ENCODE results near the gene PARD3.
"Not testable (repeated sequence)": the region's sequence is repeated elsewhere in the genome, so short reads cannot be mapped to it uniquely, and the experiment has no call there.

Gene PARD3

GRCh38 chr10:34280599-34281374, 534.3 kb downstream of the PARD3 start:
- DNase-seq: no peak

GRCh38 chr10:34275626-34276130, 539.4 kb downstream of the PARD3 start:
- no peak for DNase-seq

- no peak for DNase-seq
Observed at GRCh38 chr10:34274906-34275305, 540.2 kb downstream of the PARD3 start.

- no peak for DNase-seq
Observed at GRCh38 chr10:34273340-34273739, 541.8 kb downstream of the PARD3 start.

- no peak for DNase-seq
Observed at GRCh38 chr10:34272316-34272715, 542.8 kb downstream of the PARD3 start.

GRCh38 chr10:34268410-34268809, 546.7 kb downstream of the PARD3 start:
- not testable (repeated sequence) for DNase-seq

- DNase-seq: no peak
Observed at GRCh38 chr10:34262985-34263384, 552.1 kb downstream of the PARD3 start.

GRCh38 chr10:34260904-34261303, 554.2 kb downstream of the PARD3 start:
- no peak for DNase-seq

- no peak for DNase-seq
Observed at GRCh38 chr10:34256216-34256615, 558.9 kb downstream of the PARD3 start.

GRCh38 chr10:34255035-34255434, 560.1 kb downstream of the PARD3 start:
- no peak for DNase-seq

- no peak for DNase-seq
Observed at GRCh38 chr10:34254596-34254995, 560.5 kb downstream of the PARD3 start.

GRCh38 chr10:34252111-34252510, 563.0 kb downstream of the PARD3 start:
- no peak for DNase-seq

- no peak for DNase-seq
Observed at GRCh38 chr10:34251177-34251576, 563.9 kb downstream of the PARD3 start.

GRCh38 chr10:34250722-34251121, 564.4 kb downstream of the PARD3 start:
- no peak for DNase-seq

- DNase-seq: no peak
Observed at GRCh38 chr10:34249634-34250033, 565.5 kb downstream of the PARD3 start.

- no peak for DNase-seq
Observed at GRCh38 chr10:34247560-34247959, 567.5 kb downstream of the PARD3 start.

GRCh38 chr10:34244756-34245484, 570.2 kb downstream of the PARD3 start:
- no peak for DNase-seq

GRCh38 chr10:34241226-34242000, 573.7 kb downstream of the PARD3 start:
- DNase-seq: no peak

GRCh38 chr10:34240039-34240438, 575.1 kb downstream of the PARD3 start:
- DNase-seq: no peak

GRCh38 chr10:34237898-34238455, 577.1 kb downstream of the PARD3 start:
- DNase-seq: no peak

GRCh38 chr10:34236931-34237330, 578.2 kb downstream of the PARD3 start:
- peak; percentile 46 for DNase-seq

- peak; percentile 71 for DNase-seq
Observed at GRCh38 chr10:34235164-34235832, 579.8 kb downstream of the PARD3 start.

Data from NCI-H526 treated with DMSO at 0.1 percent for 48 hours (cell line).